ENCODE results near the gene COL15A1.

COL15A1 gene

GRCh38 chr9:98983295-98984268 is 39.9 kb downstream of the COL15A1 start:
- TF ChIP-seq ZFX (IDR thresholded peaks at IDR 0.05; ENCODE audit: borderline replicate concordance) (no peak), CTCF (IDR thresholded peaks at IDR 0.05) (no peak)
- no peak overlapping the region for H3K27ac ChIP-seq

GRCh38 chr9:98985596-98985995 is 41.9 kb downstream of the COL15A1 start:
- H3K27ac ChIP-seq: no peak overlapping the region
- no peak for TF ChIP-seq ZFX (IDR thresholded peaks at IDR 0.05; ENCODE audit: borderline replicate concordance)
- TF ChIP-seq CTCF (IDR thresholded peaks at IDR 0.05): no peak

- H3K27ac ChIP-seq: no peak overlapping the region
- TF ChIP-seq CTCF (IDR thresholded peaks at IDR 0.05): no peak
- no peak for TF ChIP-seq ZFX (IDR thresholded peaks at IDR 0.05; ENCODE audit: borderline replicate concordance)
Observed at GRCh38 chr9:98986866-98987651, 43.4 kb downstream of the COL15A1 start.

GRCh38 chr9:98989036-98990000 is 45.6 kb downstream of the COL15A1 start:
- TF ChIP-seq CTCF (IDR thresholded peaks at IDR 0.05) (0 out of 2 replicates have a peak, but pooled peaks have one; percentile 5), ZFX (IDR thresholded peaks at IDR 0.05; ENCODE audit: borderline replicate concordance) (no peak)
- no peak overlapping the region for H3K27ac ChIP-seq

- H3K27ac ChIP-seq: no peak overlapping the region
- no peak for TF ChIP-seq ZFX (IDR thresholded peaks at IDR 0.05; ENCODE audit: borderline replicate concordance)
- TF ChIP-seq CTCF (IDR thresholded peaks at IDR 0.05): no peak
Observed at GRCh38 chr9:98990181-98990870, 46.6 kb downstream of the COL15A1 start.
